Muscle of arm (tissue), 12 donors: ENCODE measurements around the gene RFX2. TPM values are rescaled to one million over a fixed set of nuclear protein-coding genes. Genes with fewer than 3 reads are reported as not detected.
"Not testable (repeated sequence)": the region's sequence is repeated elsewhere in the genome, so short reads cannot be mapped to it uniquely, and the experiment has no call there.

Experiments
- DNase-seq: peaks from one replicate; pipeline ENCODE4 v3.0.0-alpha.2; 2013
- polyA plus RNA-seq, 12 donors: library from polyadenylated mRNA; unstranded; fragments of 120-200 nt; gene quantifications; one replicate each; pipeline ENCODE4 v1.2.1, GENCODE V29; 2013; ENCODE audit not compliant: insufficient read length in 12 of 12

RFX2 gene
- polyA plus RNA-seq, 12 donors = 3.9 to 19.9 (median 6.9) TPM; not detected in 1

DNA sequence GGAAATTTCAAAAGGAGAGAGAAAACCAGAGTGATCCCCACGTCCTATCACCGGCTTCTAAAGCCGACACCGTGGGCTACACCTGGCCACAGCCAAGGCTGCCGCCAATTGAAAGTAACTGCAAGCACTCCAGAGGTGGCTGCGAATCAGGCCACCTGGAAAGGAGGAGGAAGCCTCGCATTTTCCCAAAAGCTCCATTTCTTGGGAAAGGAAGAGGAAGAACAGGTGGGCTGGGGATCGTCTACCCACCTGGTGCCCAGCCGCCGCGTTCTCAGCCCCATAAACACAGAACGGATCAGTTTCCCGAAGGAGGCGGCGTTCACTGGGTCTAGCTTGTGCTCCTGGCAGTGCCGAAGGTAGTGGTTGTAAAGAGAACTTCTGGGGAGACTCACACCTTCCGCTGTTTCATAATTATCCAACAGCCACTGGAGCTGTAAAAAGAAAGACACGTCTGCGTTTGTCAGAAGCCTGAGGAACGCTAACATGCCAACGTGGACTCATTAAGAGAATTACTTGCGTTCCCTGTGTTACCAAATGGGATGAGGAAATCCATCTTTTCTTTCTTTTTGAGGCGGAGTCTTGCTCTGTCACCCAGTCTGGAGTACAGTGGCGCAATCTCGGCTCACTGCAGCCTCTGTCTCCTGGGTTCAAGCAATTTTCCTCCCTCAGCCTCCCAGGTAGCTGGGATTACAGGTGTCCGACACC lies 94.3 kb downstream of the RFX2 start:
- DNase-seq = no peak

DNA sequence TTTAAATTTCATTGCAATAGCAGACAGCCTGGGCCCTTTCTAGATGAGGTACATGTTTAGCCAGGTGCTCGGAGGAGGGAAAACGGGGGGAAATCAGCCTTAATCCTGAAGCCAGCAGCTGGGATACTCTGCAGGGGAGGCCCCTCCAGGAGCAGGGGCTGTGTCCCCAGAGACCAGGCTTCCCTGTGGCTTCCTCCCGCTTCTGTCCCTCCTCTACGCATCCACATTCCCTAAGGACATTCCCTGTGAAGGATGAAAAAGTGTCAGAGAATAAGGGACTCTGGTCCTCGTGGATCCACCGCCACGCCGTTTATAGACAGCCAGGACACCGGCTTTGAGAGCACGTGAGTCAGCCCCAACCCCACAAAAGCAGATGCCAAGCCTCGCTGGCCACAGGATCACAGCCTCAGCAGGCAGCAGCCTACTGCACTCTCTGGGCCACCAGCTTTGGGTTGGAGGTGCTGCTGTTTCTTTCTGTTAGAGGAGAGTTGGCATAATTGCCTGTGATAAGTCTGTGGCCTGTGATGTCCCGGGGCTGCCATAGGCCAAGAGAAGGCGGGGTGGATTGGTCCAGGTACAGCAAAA lies 95.7 kb downstream of the RFX2 start:
- no peak for DNase-seq

DNA sequence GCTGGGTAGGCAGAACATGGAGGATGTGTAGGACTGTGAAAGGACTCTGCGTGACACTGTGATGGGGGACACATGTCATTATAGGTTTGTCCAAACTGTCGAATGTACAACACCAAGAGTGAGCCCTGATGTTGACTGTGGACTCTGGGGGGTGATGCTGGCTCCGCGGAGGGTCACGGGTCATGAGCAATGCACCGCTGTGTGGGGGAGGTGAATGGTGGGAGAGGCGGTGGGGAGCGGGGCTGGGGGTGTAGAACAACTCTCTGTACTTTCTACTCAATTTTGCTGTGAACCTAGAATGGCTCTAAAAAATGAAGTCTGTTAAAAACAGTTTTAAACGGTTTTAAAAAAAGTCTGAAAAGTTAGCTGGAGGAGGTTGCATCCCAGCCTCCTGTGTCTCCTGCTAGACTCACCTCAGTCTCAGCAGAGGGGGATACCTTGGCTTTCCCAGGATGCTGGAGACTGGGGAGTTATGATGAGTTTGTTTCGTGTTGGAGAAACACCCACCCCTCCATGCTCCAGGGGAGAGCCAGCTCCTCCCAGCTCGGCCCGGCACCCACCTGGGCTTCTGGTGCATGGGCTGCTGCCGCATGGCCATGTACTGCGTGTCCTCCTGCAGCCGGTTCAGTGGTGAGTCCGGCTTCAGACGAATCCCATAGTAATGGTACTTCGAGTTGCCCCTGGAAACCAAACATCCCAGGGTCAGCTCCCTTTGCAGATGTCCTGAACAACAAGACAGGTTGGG lies 97.7 kb downstream of the RFX2 start:
- DNase-seq = no peak

DNA sequence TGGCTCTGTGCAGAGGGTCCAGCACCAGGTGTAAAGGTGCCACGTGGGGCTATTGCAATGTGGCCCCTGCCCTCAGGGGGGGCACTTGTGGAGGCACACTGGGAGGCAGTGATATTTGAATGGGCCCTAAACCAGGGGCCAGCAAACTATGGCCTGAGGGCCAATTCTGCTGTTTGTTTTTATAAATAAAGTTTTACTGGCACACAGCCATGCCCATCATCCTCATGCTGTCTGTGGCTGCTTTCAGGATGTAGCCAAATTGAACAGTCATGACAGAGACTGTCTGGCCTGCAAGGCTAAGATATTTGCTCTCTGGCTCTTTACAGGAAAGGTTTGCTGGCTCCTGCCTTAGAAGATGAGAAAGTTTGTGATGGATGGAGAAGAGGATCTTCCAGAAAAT lies 98.5 kb downstream of the RFX2 start:
- no peak for DNase-seq

DNA sequence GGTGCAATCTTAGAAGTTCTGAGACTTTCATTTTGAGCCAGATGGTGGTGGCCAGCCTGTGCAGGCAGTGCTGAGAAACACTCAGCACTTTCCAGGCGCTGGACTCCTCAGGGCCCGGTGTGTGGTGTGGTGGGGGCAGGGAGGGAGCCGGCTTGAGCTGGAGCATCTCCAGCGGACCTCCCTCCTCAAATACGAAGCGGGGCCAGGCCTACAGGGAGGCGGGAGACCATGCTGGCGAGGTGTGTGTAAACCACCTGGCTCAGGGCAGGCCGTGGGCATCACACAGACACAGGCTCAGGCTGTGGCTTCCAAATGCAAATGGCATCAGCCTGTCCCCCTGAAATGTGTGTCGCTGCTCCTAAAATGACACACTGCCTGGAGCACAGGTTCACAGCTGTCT lies 99.1 kb downstream of the RFX2 start:
- no peak for DNase-seq

DNA sequence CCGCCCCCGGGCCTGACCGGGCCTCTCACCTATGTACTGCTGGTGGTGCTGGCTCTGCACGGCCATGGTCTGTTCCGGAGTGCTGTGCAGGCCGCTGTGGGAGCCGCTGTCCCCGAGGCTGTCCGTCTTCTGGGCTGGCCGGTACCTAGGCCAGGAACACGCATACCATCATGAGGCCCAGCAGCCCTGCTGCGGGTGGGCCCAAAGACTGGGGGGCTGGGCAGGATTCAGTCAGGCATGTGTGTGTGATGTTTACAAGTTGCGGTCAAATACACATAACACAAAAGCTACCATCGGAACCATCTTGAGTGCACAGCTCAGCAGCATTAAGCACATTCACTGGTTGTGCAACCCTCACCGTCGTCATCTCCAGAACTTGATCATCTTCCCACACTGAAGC lies 100.2 kb downstream of the RFX2 start:
- DNase-seq = no peak

DNA sequence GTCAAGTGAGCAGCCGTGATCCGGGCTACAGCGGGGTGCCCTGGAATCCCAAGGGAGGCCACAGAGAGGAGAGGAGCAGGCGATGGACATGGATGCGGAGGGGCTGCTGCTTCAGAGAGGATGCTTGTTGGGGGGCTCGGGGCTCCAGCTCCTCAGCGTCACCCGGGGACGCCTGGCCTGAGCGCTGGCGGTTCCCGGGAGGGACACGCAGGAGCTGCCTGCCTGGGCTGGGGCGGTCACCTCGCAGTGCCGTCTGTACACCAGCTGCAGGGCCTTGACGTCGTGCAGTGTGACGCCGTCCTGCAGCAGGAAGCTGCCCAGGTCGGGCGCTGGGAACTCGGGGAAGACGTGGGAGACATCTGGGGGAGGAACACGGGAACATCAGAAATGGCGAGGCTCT lies 102.4 kb downstream of the RFX2 start:
- no peak for DNase-seq

DNA sequence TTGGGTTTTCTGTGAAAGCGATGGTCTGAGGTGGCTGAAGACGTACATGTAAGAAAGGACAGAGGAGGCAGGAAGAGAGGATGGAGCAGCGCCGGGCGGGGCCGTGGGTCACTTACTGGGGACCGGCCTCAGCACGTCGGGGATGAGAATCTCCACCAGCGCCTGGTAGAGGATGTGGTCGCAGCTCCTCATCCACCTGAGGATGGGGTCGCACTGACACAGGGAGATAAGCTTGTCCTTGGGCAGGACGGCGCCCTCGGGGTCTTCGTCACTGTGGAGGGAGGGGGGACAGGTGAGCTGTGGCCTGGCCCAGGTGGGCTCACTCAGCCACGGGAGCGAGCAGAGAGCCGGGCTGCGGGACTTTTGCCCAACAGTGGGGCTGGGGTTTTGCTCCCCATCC lies 103.4 kb downstream of the RFX2 start:
- DNase-seq = no peak

DNA sequence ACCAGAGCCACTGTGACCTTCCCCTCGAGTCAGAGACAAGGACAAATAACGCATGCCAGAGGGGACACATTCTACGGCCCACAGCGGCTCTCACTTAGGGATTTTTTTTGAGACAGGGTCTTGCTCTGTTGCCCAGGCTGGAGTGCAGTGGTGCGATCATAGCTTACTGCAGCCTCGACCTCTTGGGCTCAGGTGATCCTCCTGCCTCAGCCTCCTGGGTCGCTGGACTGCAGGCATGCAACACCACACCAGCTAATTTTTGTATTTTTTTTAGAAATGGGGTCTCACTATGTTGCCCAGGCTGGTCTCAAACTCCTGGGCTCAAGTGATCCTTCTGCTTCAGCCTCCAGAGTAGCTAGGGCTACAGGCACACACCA lies 104.2 kb downstream of the RFX2 start:
- DNase-seq = not testable (repeated sequence)

DNA sequence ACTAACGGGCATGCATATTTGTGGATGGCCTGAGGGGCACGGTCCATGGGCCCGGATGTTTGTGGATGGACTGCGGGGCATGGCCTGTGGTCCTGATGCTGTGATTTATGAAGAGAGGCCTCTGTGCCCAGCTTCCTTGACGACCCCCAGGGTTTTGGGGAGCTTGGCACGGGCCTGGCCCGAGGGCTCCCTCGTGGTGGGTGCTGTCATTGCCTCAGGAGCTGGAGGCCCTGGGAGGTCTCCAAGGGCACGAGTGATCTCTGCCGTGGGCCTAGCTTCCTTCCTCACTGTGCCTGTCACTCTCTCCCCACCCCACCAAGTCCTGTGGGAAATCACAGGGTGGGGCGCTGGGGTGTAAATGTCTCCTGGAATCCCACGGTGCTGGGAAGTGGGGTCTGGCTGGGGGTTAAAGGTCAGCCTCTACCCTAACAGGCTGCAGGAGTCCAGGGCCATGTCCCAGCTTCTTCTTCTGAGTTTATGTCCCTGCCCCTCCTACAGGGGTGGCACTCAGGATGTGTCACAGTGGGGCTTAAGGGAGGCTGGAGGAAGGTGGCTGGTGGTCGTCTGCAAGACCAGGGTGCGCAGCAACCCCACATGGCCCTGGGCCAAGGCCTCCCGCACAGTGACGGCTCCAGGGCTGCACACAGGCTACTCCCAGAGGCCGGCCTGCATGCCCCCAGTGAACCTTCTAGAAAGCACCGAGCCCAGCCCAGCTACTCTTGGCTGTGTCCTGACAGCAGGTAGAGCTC lies 104.8 kb downstream of the RFX2 start:
- no peak for DNase-seq

DNA sequence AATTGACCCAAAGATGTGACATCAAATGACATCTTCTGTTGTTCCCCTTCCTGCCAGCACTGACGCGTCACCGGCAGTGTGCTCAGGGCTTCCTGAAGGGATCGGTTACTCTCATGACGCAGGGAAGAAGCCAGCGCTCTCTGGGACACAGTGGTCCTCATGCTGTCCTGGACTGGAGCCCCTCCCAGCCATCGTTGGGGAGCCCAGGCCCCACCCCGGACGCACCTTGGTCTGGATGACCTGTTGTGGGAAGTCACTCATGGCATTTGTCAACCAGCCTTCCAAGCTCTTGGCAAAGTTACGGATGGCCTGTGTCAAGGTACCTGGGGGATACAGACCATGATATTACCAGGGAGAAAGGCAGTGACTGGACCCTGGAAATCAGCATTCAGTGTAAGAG lies 106.3 kb downstream of the RFX2 start:
- no peak for DNase-seq

DNA sequence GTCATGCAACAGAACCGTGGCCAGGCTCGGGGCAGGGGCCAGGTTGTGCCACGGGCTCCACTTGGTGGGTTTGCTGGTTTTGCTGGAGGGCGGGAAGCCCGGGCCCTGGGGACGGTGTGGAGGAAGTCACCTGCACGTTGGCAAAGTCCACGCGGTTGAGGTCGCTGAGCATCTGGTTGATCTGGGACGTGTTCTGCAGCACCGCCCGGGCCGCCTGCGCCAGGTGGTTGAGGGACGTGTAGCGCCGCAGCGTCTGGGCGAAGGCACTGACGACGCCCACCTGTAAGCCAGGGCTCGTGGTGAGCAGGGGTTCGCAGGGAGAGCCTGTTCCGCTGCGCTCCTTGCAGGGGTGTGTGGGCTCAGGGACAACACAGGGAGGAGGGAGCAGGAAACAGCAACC lies 107.7 kb downstream of the RFX2 start:
- no peak for DNase-seq

DNA sequence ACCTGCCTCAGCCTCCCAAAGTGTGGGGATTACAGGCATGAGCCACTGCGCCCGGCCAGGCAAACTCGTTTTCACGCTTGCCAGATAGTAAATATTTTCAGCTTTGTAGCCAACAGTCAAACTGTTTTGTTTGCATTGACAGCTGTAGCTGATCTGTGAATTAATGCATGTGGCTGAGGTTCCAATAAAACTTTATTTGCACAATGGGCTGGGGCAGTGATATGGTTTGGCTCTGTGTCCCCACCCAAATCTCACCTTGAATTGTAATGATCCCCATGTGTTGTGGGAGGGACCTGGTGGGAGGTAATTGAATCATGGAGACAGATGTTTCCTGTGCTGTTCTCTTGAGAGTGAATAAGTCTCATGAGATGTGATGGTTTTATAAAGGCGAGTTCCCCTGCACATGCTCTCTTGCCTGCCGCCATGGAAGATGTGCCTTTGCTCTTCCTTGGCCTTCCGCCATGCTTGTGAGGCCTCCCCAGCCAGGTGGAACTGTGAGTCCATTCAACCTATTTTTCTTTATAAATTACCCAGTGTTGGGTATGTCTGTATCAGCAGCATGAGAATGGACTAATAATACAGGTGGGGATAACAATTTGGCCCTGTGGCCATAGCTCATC lies 110.0 kb downstream of the RFX2 start:
- no peak for DNase-seq

DNA sequence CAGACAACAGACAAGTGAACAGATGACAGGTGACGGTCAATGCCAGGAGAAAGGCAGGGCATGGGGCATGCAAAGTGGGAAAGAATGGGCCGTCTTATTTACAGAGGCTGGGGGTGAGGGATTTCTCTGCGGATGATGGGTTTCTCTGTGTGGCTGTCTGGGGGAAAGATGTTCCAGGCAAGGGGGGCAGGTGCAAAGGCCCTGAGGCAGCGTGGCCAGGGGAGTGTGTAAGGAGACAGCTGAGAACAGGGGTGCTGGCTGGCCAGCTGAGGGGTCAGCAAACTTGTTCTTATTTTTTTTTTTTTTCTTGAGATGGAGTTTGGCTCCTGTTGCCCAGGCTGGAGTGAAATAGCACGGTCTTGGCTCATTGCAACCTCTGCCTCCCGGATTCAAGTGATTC lies 110.6 kb downstream of the RFX2 start:
- no peak for DNase-seq

DNA sequence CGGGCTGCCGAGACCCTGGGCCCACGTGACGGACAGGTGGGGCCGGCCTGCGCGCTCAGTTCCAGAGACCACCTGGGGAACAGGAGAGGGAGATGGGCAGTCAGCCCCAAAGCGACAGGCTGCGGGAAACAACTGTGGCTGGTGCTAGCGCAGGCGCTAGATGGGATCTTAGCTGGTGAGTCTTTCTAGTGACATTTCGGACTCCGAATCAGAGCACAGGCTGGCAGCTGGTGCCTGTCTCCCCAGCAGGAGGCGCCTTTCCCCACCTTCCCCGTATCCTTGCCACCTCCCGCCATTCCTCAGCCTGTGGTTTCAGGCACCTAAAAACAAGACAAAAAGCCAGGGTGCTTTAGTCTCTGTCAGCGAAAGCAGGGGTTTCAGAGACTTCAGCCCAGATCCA lies 112.9 kb downstream of the RFX2 start:
- no peak for DNase-seq

DNA sequence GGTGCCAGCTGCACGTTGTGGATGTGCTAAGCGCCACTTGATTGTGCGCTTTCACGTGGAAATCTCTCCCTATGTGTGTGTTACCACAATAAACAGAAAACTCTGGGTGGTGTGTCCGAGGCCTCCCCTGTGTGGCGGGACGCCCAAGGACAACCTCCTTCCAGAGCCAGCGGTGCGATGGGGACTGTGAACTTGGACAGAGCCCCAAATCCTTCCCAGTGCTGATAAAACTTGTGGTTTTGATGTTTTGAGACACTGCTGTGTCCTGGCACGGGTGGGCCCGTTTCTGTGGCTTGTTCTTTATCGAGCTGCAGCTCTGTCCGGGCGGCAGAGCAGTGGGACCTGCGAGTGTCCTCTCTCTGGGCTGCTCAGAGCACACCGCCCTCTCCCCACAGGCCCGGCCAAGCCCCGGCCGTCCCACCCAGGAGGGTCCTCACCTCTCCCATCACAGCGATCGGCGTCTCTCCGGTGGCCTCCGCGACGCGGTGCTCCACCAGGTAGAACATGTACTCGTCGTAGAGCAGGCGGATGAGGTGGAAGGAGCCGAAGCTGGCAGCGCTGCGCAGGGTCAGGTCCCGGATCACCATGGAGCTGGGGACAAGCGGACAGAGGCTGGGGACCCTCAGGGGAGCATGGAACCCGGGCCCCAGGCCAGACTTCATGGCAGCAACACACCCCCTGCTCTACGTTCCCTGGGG lies 113.5 kb downstream of the RFX2 start:
- no peak for DNase-seq

DNA sequence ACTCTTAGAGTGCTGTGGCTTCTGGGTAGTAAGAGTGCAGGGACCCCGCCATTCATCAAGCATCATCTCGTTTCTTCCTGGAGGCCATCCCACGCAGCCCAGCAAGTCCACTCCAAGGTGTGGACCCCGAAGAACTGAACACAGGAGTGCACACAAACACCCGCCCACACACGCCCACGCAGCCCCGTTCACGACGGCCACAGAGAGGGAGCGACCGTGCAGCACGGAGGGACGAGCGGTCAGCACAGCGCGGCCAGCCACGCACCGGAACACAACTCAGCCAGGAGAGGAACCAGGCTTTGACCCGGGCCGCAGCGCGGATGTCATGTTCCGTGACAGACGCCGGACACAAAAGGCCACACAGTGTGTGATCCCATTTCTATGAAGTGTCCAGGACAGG lies 114.2 kb downstream of the RFX2 start:
- no peak for DNase-seq

DNA sequence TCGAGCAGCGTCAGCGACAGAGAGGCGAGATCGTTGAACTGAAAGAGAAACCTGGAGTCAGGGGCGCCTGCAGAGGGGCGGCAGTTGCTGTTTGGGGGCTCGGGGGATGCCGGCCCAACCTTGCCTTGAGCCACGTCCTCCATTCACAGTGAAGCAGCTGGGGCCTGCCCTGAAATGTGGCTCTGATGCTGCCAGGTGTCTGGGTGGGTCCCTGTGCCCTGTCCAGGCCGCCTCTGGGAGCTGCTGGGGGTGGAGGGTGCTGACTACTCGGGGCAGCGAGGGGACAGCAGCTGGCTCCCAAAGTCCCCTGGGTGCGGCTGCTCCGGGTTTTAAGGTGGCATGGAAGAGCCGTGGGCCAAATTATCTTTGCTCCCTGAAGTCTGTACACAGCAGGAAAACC lies 114.7 kb downstream of the RFX2 start:
- DNase-seq = no peak

DNA sequence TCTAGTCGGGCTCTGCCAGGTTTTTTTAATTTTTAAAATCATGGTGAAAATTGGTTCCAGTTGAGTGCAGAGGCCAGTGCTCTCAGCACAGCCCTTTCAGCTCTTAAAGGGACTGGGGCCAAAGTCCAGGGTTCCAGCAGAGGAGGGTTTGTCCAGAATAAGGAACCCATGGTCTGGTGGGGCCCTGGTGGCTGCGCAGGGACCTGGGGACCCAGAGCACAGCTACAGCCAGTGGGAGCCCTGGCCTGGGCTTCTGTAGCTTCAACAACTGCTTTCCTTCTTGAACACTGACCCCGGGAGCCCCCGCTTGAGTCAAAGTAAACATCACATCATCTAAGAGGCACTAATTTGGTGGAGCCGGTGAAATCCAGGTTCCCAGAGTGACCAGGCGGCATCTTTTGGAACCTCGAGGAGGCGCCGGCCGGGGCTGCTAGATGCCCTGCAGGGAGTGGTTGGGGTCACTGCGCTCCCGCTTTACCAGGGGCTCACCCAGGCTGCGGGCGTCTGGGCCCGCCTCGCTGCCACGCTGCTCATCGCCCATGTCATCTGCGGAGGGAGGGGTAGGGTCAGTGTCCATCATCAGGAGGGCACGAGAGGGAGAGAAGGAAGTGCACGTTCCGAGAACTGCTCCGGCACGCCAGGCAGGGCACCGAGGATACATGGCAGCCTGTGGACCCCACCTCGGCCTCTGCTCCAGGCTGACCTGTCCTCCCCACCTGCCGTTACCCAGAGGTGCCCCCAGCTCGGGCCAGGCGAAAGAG lies 115.7 kb downstream of the RFX2 start:
- DNase-seq = no peak

DNA sequence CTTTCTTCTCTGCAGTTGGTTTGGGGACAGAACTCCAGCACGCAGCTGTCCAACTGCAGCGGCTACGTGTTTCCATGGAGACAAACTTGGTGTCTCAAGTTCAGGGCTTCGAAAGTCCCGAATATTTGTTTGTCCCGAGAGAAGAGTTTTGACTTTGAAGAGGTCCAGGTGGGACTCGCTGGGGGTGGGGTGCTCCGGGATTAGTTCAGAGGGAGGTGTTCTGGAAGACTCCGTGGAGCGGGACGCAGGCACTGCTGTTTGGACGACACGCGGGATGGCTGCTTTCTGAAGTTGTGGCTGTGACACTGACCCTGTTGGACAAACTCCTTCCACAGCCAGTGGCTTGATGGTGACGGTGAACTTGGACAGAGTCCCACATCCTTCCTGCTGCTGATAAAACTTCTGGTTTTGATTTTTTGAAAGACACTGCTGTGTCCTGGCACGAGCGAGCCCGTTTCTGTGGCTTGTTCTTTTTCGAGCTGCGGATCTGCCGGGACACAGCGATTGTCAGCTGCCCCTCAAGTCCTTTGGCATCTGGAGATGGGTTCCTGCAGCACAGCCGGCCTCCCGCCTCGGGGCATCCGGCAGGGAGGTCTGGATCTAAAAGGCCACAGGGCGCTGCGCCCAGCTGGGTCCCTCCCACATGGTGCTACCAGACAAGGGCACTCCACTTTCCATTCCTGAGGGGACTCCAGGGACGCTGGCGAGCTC lies 116.5 kb downstream of the RFX2 start:
- DNase-seq = peak; percentile 64
